Thyroid gland (tissue), 4 donors: ENCODE results near the gene EFCAB6.

ENCODE experiments used
- CTCF ChIP-seq, 6 experiments: fragments of 200-600 bp in 3 of 6; fragments of 450-650 bp in 3 of 6; sonication (generic) in 3 of 6; IDR thresholded peaks; one replicate each; pipeline ENCODE4 v1.5.1; 2016 to 2019; ENCODE audit warnings: antibody characterized with exemption in 6 of 6, mild to moderate bottlenecking in 2 of 6, inconsistent platforms in 1 of 6, moderate library complexity in 1 of 6
- POLR2A ChIP-seq, 2 donors: fragments of 450-650 bp; IDR thresholded peaks; one replicate each; pipeline ENCODE4 v1.6.1; 2017; ENCODE audit warnings: antibody characterized with exemption in 2 of 2, mild to moderate bottlenecking in 2 of 2, moderate library complexity in 1 of 2

DNA sequence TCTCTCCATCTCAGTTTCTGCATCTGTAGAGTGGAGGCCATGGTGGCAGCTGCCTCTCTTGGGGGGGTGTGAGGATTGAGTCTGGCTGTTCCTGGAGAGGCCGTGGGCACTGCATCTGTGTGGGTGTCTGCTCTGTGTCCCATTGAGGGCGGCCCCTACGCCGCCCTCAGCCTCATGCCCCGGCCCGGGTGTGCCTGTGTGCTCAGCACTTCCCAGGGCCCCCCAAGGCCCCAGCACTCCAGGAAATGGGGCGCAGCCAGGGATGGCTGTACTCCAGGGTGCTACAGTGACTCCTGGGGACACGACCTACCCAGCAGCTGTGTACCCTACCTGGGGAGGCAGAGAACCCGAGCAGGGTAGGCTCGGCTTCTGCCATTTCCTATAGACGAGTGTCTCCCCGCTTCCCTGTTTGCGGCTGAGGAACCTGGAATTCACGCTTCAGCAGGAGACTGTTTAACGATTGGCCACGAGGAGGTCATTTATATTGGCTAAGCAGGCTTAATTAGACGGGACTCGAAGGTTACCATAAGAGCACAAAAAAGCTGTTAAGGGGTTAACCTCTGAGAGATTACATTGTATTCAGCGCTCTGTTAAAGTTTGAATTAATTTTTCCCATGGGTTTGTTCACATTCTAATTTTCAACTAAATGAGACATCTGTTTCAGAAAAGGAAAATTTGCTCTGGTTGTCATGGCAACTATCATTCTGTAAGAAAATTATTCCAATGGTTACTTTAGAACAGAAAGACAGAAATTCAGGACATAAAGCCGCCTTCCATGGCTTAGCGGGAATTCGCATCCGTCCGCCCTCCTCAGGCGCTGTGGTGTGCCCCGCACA, 323.9 kb downstream of the EFCAB6 start:
- TF ChIP-seq POLR2A (IDR thresholded peaks at IDR 0.05) (no peak), CTCF (IDR thresholded peaks at IDR 0.05) (no peak)
